GM12874 (cell line): ENCODE results near the gene SIGLEC7.

Experiments
- TF ChIP-seq, protein P1 (sequence below): IDR thresholded peaks from 2 replicates; pipeline ENCODE4 v1.5.1; 2011; ENCODE audit warnings: low read depth, mild to moderate bottlenecking, control low read depth, low read length, moderate library complexity; ENCODE audit not compliant: insufficient read depth

SIGLEC7 gene

DNA sequence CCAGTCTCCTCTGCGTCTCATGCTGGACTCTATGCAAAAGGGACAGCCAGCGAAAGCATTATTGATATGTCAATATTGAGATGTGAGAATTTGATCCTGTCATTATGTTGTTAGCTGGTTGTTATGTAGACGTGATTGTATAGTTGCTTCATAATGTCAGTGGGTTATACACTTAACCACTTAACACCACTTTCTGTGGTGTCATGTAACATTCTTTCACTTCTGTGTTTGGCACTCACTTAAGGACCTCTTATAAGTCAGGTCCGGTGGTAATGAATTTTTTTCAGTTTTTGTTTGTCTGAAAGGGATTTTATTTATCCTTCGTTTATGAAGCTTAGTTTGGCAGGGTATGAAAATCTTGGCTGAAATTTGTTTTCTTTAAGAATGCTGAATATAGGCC lies 7.1 kb upstream of the SIGLEC7 start:
- TF ChIP-seq, protein P1, sequence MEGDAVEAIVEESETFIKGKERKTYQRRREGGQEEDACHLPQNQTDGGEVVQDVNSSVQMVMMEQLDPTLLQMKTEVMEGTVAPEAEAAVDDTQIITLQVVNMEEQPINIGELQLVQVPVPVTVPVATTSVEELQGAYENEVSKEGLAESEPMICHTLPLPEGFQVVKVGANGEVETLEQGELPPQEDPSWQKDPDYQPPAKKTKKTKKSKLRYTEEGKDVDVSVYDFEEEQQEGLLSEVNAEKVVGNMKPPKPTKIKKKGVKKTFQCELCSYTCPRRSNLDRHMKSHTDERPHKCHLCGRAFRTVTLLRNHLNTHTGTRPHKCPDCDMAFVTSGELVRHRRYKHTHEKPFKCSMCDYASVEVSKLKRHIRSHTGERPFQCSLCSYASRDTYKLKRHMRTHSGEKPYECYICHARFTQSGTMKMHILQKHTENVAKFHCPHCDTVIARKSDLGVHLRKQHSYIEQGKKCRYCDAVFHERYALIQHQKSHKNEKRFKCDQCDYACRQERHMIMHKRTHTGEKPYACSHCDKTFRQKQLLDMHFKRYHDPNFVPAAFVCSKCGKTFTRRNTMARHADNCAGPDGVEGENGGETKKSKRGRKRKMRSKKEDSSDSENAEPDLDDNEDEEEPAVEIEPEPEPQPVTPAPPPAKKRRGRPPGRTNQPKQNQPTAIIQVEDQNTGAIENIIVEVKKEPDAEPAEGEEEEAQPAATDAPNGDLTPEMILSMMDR, result no peak

DNA sequence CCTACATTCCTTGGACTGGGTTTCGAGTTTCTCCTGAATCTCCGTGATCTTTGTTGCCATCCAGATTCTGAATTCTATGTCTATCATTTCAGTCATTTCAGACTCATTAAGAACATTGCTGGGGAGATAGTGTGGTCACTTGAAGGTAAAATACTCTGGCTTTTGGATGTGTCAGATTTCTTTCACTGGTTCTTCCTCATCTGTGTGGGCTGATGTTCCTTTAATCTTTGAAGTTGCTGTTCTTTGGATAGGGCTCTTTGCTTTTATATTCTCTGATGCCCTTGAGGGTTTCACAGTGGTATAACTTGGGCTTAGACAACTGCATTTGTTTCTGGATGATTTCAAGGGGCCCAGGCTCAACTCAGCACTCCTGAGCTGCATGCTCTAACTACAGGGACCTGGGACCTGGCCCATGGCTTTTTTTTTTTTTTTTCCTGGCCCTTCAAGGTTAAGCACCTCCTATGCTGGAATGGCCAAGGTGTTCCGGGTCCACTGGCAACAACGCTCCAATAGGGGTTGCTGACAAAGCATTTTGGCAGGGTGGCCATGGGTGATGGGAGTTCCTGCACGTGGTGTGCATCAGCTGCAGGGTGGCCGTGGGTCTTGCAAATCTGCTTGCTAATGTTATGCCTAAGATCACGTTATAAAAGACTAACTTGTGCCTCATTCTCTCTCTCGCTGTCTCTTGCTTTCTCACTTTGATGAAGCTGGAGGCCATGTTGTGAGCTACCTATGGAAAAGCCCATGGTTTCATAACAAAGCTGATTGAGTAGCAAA lies 5.9 kb upstream of the SIGLEC7 start:
- TF ChIP-seq, protein P1, result no peak

DNA sequence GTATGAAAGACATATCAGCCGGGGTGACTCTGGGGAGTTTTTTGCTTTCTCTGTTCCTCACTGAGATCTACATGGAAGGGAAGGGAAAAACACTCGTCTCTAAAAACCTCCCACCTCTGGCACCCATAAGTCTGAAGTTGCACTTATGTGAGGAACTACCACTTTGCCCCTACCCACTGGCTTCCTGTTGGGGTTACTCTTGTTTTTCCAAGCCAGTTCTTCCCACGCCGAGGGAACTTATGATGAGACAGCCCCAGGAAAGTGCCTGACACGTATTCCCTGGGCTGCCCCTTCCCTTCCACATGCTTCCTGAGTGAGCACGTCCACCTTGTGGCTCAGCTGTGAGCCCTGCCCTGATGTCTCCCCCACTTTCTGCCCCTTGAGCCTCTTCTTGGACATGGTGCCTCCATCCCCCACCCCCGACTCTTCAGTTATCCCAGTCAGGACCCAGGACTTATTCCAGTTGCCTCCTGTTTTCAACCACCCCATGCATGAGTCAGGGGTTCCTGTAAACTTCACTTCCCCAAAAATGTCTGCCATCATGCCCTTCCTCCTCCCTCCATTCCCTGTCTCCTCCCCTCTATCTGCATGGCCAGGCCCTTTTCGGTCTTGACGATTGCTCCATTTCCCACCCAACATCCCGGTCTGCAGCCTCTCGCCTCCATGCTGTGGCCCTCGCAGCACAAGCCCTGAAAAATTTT lies 5.1 kb upstream of the SIGLEC7 start:
- TF ChIP-seq, protein P1, result no peak

DNA sequence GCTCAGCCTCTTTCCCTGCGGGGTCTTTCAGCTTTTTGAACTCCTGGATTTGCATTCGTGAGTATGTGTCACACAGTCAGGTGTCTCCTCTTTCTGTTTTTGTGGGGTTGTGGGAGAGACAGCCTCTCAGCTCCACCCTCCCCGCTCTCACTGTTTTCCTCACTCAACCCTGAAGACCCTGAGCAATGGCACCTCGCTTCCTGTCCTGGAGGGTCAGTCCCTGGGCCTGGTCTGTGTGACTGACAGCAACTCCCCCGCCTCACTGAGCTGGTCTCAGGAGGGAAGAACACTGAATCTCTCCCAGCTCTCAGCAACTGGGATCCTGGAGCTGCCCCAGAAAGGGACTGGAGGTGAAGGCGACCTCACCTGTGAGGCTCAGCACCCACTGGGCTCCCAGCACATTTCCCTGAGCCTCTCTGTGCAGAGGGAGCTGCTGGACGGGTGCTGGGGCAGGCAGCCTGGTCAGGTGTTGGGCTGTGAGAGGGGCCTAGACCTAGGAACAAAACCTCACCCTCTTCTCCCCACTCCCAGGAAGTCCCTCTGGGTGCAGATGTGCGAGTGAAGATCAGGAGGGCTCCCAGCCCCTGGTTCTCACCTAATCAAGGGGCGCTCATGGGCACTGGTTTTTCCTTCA lies 4.2 kb upstream of the SIGLEC7 start:
- TF ChIP-seq, protein P1, result no peak

DNA sequence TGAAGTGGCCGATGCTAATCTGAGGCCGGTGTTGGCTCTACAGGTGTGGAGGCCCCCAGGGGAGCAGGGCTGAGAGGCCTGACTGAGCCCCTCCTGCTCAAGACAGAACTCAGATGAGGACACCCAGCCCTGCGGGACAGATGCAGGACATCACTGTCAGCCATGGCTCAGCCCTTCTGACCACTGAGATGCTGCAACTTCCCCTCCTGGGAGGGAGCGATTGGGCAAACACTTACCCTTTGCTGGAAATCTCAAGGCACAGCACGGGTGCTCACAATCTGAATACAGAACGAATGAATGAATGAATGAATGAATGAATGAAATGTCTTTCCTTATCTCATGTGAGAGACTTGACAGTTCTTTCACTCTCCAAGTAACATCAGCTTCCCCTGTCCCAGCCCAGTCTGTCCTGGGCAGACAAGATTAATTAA lies 3.5 kb upstream of the SIGLEC7 start:
- TF ChIP-seq, protein P1, result no peak

DNA sequence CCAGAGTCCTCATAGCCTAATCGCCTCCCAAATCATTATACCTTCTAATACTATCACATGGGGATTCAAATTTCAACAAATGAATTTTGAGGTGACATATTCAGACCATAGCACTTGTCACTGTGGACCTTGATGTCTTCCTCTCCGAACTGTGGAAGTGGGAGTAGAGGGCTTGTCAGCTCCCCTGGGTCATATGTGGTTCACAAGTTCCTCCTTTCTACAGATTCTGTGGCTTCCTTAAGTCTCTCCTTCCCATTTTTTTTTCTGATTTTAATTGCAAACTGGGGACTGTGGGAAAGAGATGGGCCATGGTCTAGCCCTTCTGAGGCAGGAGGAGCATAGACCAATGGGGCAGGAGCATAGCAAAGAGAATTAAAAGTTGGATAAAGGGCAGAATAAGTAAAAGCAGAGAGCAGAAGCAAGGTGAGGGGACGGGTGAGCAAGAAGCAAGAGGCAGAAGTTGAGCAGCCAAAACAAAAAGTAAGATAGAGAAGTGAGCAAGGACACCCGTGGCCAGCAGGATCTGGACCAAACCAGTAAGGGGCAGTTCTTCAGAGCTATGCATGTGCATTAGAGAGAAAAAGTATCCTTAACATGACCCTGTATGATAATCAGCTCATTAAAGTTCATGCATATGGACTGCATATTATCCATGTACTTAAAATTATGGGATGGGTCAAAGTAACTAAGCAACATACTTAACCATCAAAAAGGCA lies 2.6 kb upstream of the SIGLEC7 start:
- TF ChIP-seq, protein P1, result no peak

DNA sequence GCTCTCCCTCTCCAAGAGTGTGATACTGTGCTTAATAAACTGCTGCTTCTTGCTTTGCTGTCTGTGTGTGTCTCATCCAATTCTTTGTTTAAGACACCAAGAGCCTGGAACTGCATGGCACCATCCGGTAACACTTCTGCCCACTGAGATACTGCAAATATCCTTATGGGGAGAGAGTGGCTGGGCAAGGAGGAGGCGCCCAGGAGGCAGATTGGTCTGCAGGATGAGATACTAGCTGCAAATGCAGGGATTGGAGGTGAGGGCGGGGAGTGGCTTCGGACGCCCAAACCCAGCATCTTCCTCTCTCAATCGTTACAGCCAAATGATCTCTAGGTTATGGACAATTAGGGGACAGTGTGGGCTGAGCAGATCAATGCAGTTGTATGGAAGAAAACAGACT lies 1.7 kb upstream of the SIGLEC7 start:
- TF ChIP-seq, protein P1, result no peak
